ENCODE data around the gene ABTB2.

ABTB2 gene

DNA sequence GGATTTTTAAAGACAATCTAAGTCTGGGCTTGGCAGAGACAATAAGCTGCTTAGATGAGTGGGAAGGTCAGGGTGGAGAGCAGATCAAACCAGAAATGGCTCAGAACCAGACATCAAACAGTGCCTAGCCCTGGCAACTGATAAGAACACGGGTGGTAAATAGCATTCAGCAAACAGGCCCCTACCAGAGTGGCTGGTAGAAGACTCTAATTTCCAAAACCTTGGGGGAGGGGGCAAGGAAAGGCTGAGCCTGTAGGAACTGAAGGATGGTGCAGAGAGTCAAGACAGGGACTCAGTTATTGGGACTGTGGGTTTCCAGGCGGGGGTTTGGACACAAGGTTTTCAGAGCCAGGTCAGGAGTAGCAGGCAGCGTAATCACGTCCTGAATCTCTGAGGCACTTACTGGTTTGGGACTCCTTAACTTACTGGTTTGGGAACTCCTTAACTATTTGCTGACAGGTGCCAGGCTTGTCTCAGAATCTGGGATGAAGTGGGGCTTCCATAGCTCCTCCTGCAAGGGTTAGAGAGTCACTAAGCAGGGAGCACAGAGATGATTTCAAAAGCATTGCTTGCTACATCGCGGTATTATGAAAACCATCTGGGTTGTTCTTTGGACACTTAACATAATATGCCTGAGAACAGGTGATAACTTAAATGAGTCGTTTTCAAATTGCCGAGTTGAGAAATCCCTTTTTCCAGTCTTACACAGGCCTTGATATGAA, 5.7 kb upstream of the ABTB2 start:
- no peak overlapping the region for H3K4me3 ChIP-seq (ENCODE audit: low read depth, low read length)

DNA sequence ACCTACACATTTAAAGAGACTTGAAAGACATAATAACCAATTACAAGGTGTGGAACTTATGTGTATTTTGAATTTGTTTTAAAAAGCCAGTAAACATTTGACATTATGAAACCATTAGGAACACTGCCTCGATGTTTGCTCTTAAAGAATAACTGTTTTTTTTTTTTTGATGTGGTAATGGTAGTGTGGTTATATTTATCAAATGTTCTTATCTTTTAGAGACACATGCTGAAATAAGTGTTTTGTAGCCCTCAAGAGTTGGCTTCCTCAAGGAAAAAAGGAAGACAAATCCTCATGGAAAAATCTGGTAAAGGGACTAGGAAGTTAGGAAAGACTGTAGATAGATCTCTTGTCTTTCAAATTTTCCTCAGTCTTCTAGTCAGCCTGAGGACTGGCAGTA, 2.2 kb upstream of the ABTB2 start:
- H3K4me3 ChIP-seq (ENCODE audit: low read depth, low read length), result no peak overlapping the region

DNA sequence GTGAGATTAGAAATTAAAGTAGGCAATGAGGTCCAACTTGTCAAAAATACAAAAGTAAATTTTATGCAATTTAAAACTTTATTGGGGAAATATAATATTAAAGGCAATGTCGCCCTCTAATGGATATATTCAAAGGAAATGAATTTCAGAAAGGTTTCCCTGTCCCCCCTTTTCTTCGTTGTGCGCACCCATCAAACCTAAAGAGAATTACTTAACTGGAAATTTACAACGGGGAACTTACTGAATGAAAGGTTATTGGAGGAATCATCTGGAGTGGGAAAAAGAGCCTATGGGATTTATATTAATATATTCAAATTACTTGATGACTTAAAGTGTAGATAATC, 1.7 kb upstream of the ABTB2 start:
- no peak overlapping the region for H3K4me3 ChIP-seq (ENCODE audit: low read depth, low read length)

DNA sequence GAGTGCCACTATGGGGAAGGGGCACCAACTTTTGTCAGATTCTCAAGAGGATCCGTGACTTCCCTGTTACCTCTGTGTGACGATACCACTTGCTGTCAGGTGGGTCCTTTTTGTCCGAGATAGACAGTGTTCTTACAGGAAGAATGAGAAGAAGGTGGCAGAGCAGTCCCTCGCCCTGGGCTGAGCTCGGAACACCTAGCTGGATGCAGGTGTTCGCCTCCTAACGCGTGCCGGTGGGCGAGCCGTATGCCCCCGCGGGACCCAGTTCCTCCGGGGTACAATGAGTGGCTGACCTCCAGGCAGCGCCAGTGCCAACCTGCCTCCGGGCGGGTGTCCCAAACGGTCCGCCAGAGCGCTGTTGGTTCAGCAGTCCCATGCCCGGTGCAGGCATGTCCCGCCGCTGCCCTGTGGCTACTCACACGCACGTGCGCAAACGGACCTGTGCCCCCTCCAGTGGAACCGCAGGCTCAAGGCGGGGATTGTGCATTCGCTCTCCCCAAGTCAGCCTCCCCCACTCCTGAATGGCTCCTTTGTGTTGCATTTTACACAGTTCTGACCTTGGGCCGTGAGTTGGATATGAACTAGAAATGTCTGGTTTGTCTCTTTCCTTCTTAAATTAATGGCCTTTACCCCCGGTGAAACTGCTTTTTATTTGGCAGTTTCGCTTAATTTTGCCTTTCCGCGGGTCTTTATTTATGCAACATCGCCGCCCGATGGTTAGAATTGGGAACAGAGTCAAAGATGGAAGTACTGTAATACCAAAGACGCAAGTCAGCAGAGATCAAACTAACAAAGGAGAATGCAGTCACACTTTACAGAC, 1.1 kb upstream of the ABTB2 start:
- peak overlapping the region; percentile 38 for H3K4me3 ChIP-seq (ENCODE audit: low read depth, low read length)

DNA sequence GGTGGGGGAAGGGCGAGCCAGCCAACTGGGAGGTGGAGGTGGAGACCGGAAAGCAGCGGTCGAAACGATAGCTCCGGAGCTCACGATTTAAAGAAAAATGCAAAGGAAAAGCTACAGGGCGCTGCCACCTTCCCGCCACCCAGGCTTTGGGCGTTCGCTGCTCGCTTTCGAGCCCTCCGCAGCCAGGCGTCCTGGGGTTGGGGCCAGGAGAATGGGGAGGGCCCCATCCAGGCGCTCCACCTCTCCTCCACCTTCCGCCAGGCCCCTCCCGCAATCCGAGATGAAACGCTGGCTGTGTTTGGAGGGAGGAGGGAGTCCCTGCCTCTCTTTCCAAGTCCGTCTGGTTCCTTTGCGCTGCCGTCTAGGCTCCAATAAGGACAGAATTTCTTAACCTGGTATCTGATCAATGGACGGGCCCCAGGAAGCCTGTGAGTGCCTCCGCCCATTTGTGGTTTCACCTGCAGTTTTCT, 483 bp upstream of the ABTB2 start:
- H3K4me3 ChIP-seq (ENCODE audit: low read depth, low read length), result peak overlapping the region; percentile 38

DNA sequence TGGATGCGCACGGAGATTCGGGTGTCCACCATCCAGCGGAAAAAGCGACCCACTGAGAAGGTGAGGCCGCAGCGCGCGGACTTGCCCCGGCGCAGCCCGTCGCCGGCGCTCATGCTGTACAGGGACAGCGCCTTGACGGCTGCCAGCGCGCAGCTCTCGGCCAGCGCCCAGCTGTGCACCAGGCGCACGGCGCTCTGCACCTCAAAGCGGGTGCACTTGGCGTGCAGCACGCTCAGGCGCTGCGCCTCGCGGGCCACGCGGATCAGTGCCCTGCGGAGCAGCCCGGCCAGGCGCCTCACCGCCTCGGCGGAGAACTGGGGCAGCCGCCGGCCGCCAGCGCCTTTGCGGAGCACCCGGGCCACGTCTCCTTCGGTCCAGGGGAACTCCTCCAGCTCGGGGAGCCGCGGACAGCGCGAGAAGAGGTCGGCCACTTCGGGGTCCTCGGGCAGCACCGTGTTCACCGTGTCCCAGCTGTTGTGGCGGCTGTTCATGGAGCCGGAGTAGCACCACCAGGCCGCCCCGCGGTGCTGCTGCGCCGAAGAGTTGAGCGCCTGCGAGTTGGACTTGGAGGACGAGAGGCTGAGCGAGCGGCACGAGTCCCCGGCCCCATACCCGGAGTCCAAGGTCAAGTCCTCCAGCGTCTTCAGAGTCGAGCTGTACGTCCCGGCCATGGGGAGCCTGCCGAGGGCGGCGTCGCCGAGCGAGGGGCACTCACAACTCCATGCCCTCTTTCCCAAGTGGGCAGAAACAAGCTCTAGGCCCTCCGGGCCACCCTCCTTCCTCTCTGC, 703 bp downstream of the ABTB2 start:
- peak overlapping the region; percentile 44 for H3K4me3 ChIP-seq (ENCODE audit: low read depth, low read length)

DNA sequence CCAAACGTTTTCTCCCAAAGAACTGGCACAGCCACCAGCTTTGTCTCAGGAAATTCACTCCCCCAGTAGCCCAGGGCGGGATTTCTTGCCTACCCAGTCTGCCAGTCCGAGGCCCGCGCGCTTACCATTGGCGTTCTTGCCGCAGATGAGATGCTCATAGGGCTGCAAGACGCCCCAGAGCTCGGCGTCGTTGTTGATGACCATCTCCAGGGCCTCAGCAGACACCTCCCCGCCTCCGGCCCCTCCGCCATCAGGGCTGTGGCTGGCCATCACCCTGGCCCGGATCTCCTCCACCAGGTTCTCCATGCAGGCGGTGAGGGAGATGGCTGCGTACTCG, 1.3 kb downstream of the ABTB2 start:
- peak overlapping the region; percentile 44 for H3K4me3 ChIP-seq (ENCODE audit: low read depth, low read length)

DNA sequence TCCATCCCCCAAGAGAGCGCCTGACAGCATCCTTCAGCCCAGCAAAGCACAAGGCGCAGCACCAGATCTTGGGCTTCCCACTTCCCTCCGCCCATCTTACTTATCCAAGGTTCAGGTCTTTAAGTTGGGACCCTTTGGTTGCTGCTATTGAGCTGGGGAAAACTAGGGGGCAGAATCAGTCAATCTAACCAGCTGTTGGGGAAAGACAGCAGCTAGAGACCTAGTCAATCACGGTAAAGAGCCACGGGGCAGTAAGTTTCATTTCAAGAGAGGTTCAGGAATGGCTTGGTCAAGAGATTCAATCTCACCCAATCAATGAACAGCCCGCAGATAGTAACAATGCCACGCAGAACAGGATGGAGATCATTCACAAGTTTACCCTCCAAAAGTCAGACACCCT, 1.7 kb downstream of the ABTB2 start:
- H3K4me3 ChIP-seq (ENCODE audit: low read depth, low read length), result peak overlapping the region; percentile 44

DNA sequence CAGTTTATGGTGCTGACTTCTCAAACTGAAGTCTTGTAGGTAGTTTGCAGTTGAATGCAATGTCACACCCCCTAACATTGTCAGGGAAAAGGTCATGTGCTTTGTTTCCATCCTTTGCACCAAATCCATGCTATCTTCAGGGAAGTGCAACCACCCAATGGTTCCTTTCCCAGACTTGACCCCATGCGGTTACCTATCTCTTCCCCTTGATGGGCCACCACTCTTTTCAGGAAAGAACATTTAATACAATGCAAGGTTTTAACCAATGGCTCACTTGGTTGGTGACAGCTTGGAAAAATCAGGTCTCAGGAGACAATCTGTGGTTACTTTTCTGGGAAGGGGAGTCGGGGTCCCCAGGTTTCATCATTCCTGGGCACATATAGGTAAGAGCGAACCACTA, 2.1 kb downstream of the ABTB2 start:
- peak overlapping the region; percentile 14 for H3K4me3 ChIP-seq (ENCODE audit: low read depth, low read length)

DNA sequence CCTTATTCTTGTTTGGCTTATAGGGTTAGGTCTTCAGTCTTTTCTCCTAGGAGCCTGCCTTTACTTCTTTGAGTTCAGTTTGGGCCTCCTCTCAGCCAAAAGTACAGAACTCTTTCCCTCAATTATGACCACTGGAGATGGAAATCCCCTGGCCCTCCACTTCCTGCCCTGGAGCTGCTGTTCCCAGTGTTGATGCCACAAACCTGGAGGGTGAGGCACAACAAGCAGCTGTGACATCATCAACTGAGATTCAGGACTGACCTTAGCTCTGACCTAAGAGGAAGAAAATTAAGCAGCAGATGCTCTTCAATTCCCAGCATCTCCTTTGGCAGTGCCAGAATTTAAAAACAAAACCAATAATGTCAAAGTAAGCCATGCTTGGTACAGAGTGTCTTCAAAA, 3.0 kb downstream of the ABTB2 start:
- no peak overlapping the region for H3K4me3 ChIP-seq (ENCODE audit: low read depth, low read length)

DNA sequence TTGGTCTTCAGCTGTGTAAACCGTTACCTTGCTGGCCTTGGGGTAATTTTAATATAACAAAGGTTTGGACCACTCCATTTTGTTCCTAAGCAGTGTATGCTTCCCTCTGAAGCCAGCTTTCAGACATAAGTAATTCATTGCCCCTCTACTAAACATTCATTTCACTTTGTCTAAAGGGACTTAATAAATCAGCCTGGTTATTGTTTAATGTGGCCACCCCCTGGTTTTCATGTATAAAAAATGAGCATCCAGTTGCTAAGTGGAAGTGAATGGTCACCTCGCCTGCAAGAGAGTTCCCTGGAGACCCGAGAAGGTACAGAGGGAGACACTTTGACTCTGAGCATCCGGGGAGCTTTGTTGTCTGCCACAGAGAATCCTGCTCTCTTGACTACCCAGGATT, 3.9 kb downstream of the ABTB2 start:
- no peak overlapping the region for H3K4me3 ChIP-seq (ENCODE audit: low read depth, low read length)

DNA sequence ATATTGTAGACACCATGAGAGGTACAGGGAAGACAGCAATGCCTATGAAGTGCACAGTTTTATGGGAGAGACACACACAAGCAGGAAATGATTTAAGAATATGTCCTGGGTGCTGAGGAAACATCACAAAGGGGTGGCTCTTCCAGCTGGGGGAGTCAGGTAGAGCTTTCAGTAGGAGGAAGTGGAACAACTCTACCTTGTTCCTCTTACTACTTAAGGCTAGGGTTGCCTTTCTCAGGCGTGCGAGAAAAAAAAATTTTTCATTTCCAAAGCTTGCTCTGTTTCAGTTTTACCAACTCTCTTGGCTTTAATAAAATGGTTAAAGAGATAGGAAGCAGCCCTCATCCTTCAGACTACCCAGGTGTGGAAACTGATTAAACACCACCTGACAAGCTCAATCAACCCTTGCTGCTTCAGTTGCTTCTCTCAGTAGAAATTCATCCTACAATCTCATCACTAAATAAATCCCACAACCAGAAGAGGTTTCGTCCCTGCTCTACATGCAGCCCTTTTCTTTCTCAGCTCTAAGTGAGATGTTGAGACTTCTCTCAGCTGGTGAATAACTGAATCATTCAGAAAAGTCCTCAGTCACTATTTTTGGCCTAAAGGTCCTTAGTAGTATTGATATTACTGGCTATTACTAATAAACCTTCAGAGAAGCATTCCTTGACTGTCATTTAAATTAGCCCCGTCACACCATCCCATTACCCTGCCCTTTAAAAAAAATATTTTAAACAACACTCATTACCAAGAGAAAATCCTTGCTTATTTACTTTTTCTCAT, 5.9 kb downstream of the ABTB2 start:
- no peak overlapping the region for H3K4me3 ChIP-seq (ENCODE audit: low read depth, low read length)

DNA sequence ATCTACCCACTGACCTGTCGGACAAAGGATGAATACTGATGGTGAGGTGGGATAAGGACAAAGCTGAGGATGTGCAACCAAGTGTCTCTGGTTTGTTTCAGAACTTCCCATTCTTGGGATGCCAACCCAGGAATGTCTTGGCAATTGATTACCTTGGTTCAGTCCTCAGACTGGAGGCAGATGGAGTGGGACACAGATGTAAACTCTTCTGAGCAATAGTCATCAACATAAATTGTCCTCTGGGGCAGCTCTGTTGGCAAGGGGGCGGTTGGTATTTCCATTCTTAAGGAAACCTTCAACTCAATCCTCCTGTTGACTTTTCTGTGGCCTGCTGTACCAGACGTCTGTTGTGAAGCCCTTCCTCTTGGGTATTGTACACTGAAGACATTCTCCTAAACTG, 6.8 kb downstream of the ABTB2 start:
- H3K4me3 ChIP-seq (ENCODE audit: low read depth, low read length), result no peak overlapping the region

DNA sequence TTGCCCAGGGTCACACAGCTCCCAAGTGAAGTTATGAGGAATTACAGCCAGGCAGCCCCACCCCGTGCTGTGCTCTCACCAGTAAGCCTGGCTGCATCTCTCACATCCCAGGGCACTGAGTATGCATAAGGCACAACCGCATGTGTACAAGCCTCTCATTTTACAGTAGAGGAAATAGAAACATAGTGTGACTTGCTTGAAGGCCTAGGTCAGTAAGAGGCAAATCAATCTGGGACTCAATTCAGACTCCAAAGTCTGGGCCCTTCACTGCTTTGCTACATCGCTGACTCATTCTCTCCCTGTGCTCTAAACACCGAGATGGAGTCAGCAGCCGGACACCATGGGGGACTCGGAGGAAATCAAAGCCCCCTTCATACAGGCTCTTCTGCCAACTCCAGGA, 7.9 kb downstream of the ABTB2 start:
- H3K4me3 ChIP-seq (ENCODE audit: low read depth, low read length), result no peak overlapping the region

DNA sequence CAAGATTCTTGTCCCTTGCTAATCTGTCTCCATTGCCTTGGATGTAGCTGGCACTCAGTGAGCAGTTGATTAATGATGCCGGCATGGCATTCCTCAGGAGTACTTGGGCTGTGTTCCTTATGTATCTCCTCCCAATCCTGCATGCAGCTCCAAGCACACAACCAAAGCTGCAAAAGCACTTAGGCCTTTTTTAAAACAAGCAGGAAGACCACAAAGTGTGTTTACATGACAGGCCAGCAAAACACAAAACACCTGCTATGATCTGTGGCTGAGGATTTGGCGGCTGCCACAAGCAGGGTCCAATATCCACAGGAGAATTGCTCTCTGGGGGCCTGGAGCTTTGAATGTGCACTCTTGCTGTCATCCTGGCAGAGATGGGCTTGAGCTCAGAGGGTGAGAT, 8.9 kb downstream of the ABTB2 start:
- H3K4me3 ChIP-seq (ENCODE audit: low read depth, low read length), result no peak overlapping the region

DNA sequence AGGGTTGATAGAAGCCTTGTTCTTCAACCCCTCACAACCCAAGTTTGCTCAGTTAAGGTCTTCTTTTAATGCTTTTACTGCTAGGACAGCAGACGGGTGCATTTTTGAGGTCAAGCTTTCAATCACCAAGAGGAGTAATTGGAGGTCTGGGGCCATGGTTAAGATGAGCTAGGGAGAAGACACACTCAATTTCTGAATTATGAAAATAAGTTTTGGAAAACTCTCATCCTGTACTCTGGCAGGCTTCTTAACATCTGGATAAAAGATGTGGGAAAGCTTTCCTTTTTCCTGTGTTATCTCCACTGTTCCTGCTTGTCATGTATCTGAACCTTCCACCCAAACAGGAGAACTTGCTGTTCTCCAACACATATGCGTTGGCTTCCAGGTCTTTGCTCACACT, 9.7 kb downstream of the ABTB2 start:
- no peak overlapping the region for H3K4me3 ChIP-seq (ENCODE audit: low read depth, low read length)

DNA sequence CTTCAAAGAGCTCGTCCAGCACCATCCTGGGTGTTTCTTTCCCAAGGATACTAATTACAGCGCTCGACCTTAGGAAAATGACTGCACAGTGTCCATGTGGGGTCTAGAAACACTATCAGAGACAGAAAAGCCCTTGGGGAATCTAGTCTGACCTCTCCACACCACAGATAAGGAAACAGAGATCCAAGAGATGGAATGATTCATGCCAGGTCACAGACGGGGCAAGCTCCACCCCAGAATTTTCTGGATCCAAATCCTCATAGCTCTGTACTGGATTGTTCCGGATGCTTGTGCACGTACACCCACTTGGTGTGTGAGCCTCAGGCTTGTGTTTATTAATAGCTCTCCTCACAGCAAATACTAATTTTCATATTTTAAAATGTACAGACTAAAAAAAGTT, 11.3 kb downstream of the ABTB2 start:
- H3K4me3 ChIP-seq (ENCODE audit: low read depth, low read length), result no peak overlapping the region

DNA sequence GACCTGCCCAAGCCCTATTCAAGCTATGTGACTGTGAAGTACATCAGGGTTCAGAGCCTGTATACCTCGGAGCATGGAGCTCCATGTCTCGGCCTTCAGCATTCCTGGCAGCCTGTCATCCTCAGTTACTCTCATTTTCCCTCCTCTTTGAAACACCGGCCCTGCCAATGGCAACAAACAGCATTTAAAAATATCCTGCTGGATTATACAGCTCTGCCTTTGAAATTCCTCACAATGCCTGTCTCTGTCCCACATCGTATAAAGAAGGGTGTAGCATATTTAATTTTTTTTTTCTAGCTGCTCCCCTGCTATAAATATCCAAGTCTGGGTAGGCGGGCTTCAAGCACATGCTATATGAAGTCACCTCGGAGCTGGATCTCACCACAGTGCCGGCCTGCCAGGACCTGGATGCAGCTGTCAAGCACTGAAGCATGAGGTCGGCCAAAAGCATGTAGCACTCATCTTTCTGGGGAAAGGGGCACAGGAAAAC, 11.8 kb downstream of the ABTB2 start:
- no peak overlapping the region for H3K4me3 ChIP-seq (ENCODE audit: low read depth, low read length)

DNA sequence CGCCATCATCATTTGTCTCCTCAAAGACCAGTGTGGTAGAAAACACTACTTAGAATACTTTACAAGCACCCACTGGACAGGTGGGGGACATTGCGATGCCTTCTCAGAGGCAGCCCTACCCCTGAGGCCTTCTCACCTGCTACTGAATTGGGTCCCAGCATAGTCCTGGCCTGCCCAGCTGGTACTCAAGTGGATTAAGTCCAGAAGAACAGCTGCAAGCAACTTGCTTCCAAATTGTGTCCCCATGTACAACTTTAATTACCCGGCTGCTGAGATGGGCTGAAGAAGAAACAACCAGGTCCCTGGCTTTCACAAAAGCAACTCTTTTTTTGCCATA, 12.3 kb downstream of the ABTB2 start:
- no peak overlapping the region for H3K4me3 ChIP-seq (ENCODE audit: low read depth, low read length)

DNA sequence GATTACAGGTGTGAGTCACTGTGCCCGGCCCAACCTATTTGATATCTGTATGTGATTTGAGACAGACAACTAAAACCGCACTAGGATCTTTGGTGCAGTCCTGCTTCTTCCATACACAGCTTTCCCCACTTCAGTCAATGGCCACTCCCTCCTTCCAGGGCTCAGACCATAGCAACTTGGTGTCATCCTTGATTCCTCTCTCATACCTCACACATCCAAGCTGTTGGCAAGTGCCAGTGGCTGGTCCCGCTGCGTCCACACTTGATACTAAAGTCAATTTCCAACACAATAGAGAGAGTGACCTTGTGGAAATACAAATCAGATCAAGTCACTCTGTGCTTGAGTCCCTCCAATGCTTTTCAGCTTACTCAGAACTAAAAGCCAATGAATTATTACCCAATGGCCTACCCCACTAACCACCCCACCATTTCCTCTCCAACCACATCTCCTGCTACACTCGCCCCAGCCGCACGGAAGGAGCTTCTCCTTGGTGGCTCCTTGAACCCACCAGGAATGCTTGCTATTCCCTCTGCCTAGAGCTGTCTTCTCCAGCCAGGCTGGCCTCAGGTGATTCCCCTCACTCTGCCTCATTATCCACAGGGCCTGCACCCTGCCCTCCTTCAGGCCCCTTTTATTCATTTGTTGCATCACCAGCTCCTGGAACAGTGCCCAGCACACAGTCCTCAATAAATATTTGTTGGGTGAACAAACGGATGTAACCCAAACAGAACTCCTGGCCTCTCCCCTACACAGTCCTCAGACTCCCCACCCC, 12.9 kb downstream of the ABTB2 start:
- no peak overlapping the region for H3K4me3 ChIP-seq (ENCODE audit: low read depth, low read length)

All from iPS-11a (cell line).